ENCODE data around the gene CSF2RB. TPM values are rescaled to one million over a fixed set of nuclear protein-coding genes. Genes with fewer than 3 reads are reported as not detected.
A peak's percentile ranks its signal among the peaks of the same experiment; 100 is the strongest.

Gene CSF2RB
- total and polyA plus RNA-seq, 12 donors: 0.55 to 12.4 (median 4.4) TPM

DNA sequence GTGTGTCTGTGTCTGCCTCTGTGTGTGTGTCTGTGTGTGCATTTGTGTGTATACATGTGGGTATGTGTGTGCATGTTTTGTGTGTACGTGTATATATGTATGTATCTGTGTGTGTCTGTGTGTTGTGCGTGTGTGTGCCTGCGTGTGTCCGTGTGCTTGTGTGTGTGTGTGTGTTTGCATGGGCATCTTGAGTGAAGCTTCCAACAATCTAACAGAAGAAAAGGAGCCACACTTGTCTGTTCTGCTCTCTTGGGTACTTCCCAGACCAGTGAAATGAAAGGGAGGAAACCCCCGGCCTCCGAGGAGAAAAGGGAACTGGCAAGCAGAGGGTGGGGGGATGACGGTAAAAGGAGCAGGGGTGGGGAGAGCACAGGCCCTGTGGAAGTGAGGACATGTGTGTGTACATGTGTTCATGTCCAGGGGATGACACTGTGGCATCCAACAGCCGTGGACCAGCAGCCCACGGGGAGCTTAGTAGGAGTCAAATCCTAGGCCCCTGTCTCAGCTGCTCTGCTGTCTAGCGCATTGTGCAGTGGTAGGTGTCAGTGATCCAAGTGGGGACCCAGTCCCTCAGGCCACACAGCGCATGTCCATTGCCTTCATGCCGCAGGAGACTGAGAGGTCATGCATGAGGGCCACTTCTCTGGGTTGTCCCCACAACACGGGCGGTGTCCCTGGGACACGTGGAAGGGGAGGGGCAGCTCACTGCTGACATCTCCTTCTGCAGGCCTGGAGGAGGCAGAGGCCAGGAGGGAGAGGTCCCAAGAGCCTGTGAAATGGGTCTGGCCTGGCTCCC lies 8.1 kb downstream of the CSF2RB start:
- H3K4me3 ChIP-seq: no peak overlapping the region
- H3K36me3 ChIP-seq (replicated peaks in 1 of 2): no peaks in the 10 kb centered on the region
- peak in 3 of 7 donors; percentile 27 to 53 (median 49) for DNase-seq
- H3K4me1 ChIP-seq (replicated peaks in 1 of 2): no peaks in the 10 kb centered on the region
- 55 to 67% (median 64%) methylated on average over 9 to 15 of the region's 15 CpGs for WGBS, 4 donors
- intact Hi-C loops (cut with DNase I): no loop called here
- no peak overlapping the region for H3K27ac ChIP-seq
- no peak for TF ChIP-seq POLR2A (IDR thresholded peaks at IDR 0.05)
- TF ChIP-seq, protein P1, sequence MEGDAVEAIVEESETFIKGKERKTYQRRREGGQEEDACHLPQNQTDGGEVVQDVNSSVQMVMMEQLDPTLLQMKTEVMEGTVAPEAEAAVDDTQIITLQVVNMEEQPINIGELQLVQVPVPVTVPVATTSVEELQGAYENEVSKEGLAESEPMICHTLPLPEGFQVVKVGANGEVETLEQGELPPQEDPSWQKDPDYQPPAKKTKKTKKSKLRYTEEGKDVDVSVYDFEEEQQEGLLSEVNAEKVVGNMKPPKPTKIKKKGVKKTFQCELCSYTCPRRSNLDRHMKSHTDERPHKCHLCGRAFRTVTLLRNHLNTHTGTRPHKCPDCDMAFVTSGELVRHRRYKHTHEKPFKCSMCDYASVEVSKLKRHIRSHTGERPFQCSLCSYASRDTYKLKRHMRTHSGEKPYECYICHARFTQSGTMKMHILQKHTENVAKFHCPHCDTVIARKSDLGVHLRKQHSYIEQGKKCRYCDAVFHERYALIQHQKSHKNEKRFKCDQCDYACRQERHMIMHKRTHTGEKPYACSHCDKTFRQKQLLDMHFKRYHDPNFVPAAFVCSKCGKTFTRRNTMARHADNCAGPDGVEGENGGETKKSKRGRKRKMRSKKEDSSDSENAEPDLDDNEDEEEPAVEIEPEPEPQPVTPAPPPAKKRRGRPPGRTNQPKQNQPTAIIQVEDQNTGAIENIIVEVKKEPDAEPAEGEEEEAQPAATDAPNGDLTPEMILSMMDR (IDR thresholded peaks at IDR 0.05): no peak
- no peaks in the 10 kb centered on the region for H3K27me3 ChIP-seq
- H3K9me3 ChIP-seq (replicated peaks in 1 of 3): no peaks in the 10 kb centered on the region

DNA sequence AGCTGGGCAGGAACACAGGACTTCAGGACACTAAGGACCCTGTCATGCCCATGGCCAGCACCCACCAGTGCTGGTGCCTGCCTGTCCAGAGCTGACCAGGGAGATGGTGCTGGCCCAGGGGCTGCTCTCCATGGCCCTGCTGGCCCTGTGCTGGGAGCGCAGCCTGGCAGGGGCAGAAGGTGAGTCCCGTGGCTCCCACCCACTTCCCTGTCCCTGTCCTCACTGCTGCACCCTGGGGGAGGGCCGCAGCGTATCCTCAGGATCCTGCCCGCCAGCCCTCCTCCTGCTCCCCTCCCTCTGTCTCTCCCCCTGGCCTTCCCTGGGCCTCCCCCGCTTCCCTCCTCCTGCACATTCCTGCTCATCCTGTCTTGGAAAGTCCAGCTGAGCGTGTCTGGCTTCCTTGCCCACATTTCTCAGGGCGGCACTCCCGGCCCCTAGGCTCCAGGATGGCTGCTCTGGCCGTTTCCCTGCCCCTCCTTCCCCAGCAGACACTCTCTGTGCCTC lies 8.7 kb downstream of the CSF2RB start:
- Histone ChIP-seq H3K27me3 (no peaks in the 10 kb centered on the region), H3K36me3 (replicated peaks in 1 of 2) (no peaks in the 10 kb centered on the region), H3K4me3 (no peak overlapping the region), H3K27ac (no peak overlapping the region), H3K4me1 (replicated peaks in 1 of 2) (no peaks in the 10 kb centered on the region), H3K9me3 (replicated peaks in 1 of 3) (no peaks in the 10 kb centered on the region)
- no peak for TF ChIP-seq POLR2A (IDR thresholded peaks at IDR 0.05)
- WGBS, 4 donors: 54 to 73% (median 57%) methylated on average over 9 to 10 of the region's 10 CpGs
- peak in 1 of 7 donors; percentile 33 for DNase-seq
- intact Hi-C loops (cut with DNase I): no loop called here

DNA sequence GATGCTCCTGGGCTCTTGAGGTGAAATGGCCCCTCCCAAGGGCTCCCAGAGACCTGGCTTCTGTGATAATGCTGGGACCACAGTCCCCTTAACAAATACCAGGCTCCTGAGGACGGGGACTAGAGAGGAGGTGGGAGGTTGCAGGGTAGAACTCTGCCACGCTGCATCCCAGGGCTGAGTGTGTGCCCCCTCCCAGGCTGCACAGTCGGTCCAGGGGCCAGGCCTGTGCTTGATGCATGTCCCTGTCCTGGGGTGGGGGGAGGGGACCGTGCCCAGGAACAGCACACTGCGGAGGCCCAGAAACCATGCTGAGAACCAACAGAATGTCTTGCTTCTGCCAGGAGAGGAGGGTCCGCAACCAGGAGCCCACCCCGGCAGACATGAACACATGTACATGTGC lies 9.3 kb downstream of the CSF2RB start:
- peak in 1 of 7 donors; percentile 20 for DNase-seq
- intact Hi-C loops (cut with DNase I): no loop called here
- Histone ChIP-seq H3K9me3 (replicated peaks in 1 of 3) (no peaks in the 10 kb centered on the region), H3K4me3 (no peak overlapping the region), H3K27ac (no peak overlapping the region), H3K27me3 (no peaks in the 10 kb centered on the region), H3K36me3 (replicated peaks in 1 of 2) (no peaks in the 10 kb centered on the region), H3K4me1 (replicated peaks in 1 of 2) (no peaks in the 10 kb centered on the region)
- TF ChIP-seq POLR2A (IDR thresholded peaks at IDR 0.05): no peak
- TF ChIP-seq, protein P1 (IDR thresholded peaks at IDR 0.05): no peak
- 68 to 77% (median 76%) methylated on average over 3 to 7 of the region's 7 CpGs for WGBS, 4 donors

DNA sequence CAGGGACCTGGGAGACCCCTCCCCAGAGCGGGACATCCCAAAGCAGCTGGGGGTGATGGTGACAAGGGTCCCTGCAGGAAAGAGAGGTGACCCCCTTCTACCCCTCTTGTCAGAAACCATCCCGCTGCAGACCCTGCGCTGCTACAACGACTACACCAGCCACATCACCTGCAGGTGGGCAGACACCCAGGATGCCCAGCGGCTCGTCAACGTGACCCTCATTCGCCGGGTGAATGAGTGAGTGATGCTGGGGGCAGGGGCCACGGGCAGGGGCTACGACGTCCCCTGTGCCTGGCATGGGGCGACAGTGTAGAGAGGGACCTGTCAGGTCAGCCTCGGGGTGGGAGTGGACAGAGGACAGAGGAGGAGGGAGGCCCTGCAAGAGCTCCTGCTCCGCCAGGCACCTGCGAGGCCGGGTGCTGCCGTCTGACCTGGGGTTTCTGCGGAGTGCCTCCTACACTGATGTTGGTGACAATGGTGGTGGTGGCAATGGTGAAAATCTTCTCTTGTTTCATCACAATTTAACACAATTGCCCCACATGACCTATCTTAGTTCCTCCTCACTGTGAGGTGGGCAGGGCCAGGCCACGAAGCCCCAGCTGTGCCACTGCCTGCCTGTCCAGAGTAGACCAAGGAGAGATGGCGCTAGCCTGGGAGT lies 9.8 kb downstream of the CSF2RB start:
- Histone ChIP-seq H3K4me3 (no peak overlapping the region), H3K9me3 (replicated peaks in 1 of 3) (no peaks in the 10 kb centered on the region), H3K27me3 (no peaks in the 10 kb centered on the region), H3K4me1 (replicated peaks in 1 of 2) (no peaks in the 10 kb centered on the region), H3K27ac (no peak overlapping the region), H3K36me3 (replicated peaks in 1 of 2) (no peaks in the 10 kb centered on the region)
- intact Hi-C loops (cut with DNase I): no loop called here
- TF ChIP-seq POLR2A (IDR thresholded peaks at IDR 0.05): no peak
- TF ChIP-seq, protein P1 (IDR thresholded peaks at IDR 0.05): no peak
- 82 to 89% (median 85%) methylated on average over 3 to 21 of the region's 21 CpGs for WGBS, 4 donors
- peak in 1 of 7 donors; percentile 20 for DNase-seq
